Loucy (cell line): ENCODE data around the gene ASMTL.
A peak's percentile ranks its signal among the peaks of the same experiment; 100 is the strongest.

ENCODE experiments used
- H2AFZ ChIP-seq: fragments of 200-600 bp; sonication (generic); 2 replicates; pipeline ENCODE4 v1.6.0; 2016; ENCODE audit warnings: antibody characterized with exemption, mild to moderate bottlenecking, low read length, moderate library complexity
- H3F3A ChIP-seq: fragments of 200-600 bp; 2 replicates; pipeline ENCODE4 v1.6.0; 2016; ENCODE audit warnings: antibody characterized with exemption, low read depth, mild to moderate bottlenecking
- H3K27me3 ChIP-seq: fragments of 200-600 bp; sonication (generic); 2 replicates; pipeline ENCODE4 v1.6.1; 2014; ENCODE audit warnings: low read length, mild to moderate bottlenecking; ENCODE audit not compliant: insufficient read depth, poor library complexity, severe bottlenecking
- H3K36me3 ChIP-seq: fragments of 200-600 bp; sonication (generic); 2 replicates; pipeline ENCODE4 v1.6.1; 2016; ENCODE audit warnings: low read length; ENCODE audit not compliant: insufficient read depth
- H3K4me1 ChIP-seq: fragments of 200-600 bp; sonication (generic); 2 replicates; pipeline ENCODE4 v1.5.1; 2014; ENCODE audit warnings: low read length, mild to moderate bottlenecking; ENCODE audit not compliant: insufficient read depth, poor library complexity, severe bottlenecking
- H3K4me2 ChIP-seq: fragments of 200-600 bp; sonication (generic); 2 replicates; pipeline ENCODE4 v1.6.0; 2014; ENCODE audit warnings: antibody characterized with exemption, low read length, low read depth, mild to moderate bottlenecking; ENCODE audit not compliant: poor library complexity, severe bottlenecking
- H3K4me3 ChIP-seq: fragments of 200-600 bp; sonication (generic); 2 replicates; pipeline ENCODE4 v1.5.1; 2014; ENCODE audit warnings: low read length, mild to moderate bottlenecking, mixed read lengths; ENCODE audit not compliant: poor library complexity, severe bottlenecking
- H3K79me2 ChIP-seq: fragments of 200-600 bp; sonication (generic); 2 replicates; pipeline ENCODE4 v1.6.1; 2014; ENCODE audit warnings: low read length; ENCODE audit not compliant: insufficient read depth
- H3K9ac ChIP-seq: fragments of 200-600 bp; sonication (generic); 2 replicates; pipeline ENCODE4 v1.6.0; 2014; ENCODE audit warnings: mild to moderate bottlenecking, low read depth, low read length, moderate library complexity; ENCODE audit not compliant: poor library complexity, severe bottlenecking
- H3K9me2 ChIP-seq: fragments of 200-600 bp; sonication (generic); replicated peaks from 2 replicates; pipeline ENCODE4 v1.6.1; 2016; ENCODE audit warnings: low read depth, low read length, mixed read lengths
- H3K9me3 ChIP-seq: fragments of 200-600 bp; sonication (generic); 2 replicates; pipeline ENCODE4 v1.6.1; 2014; ENCODE audit warnings: mild to moderate bottlenecking, antibody characterized with exemption, low read length, low read depth; ENCODE audit not compliant: insufficient read depth
- H4K20me1 ChIP-seq: fragments of 200-600 bp; sonication (generic); 2 replicates; pipeline ENCODE4 v1.6.0; 2014; ENCODE audit warnings: antibody characterized with exemption, low read length, mild to moderate bottlenecking; ENCODE audit not compliant: insufficient read depth, poor library complexity, severe bottlenecking
- CTCF ChIP-seq: fragments of 200-600 bp; sonication (generic); conservative IDR thresholded peaks from 2 replicates; pipeline ENCODE4 v1.5.1; 2014; ENCODE audit warnings: mild to moderate bottlenecking, antibody characterized with exemption, low read length
- EZH2phosphoT487 ChIP-seq: fragments of 200-600 bp; IDR thresholded peaks from 2 replicates; pipeline ENCODE4 v1.6.1; 2018; ENCODE audit warnings: antibody characterized with exemption, mild to moderate bottlenecking, moderate library complexity, borderline replicate concordance

Gene ASMTL

GRCh38 chrX:1477229-1477628 lies 24.5 kb upstream of the ASMTL start:
- Histone ChIP-seq H3K4me1 (peaks cover 36% of the 10 kb centered on the region), H4K20me1 (peaks cover 14% of the 10 kb centered on the region), H3K79me2 (peaks cover 74% of the 10 kb centered on the region), H3F3A (peaks cover 2% of the 10 kb centered on the region; the same call in 1 of the 2 replicates), H3K9ac (no peak overlapping the region), H3K9me2 (no peaks in the 10 kb centered on the region), H3K36me3 (peaks cover 7% of the 10 kb centered on the region), H3K9me3 (no peaks in the 10 kb centered on the region), H3K4me3 (no peak overlapping the region), H2AFZ (no peak overlapping the region), H3K27me3 (no peaks in the 10 kb centered on the region), H3K4me2 (peak overlapping the region; percentile 35)
- TF ChIP-seq EZH2phosphoT487 (no peak), CTCF (no peak)

GRCh38 chrX:1476682-1477081 lies 24.0 kb upstream of the ASMTL start:
- Histone ChIP-seq H3K9me3 (no peaks in the 10 kb centered on the region), H2AFZ (no peak overlapping the region), H3K36me3 (peaks cover 7% of the 10 kb centered on the region), H3K27me3 (no peaks in the 10 kb centered on the region), H3K9me2 (no peaks in the 10 kb centered on the region), H3F3A (no peaks in the 10 kb centered on the region; the same call in 1 of the 2 replicates), H3K4me3 (no peak overlapping the region), H3K79me2 (peaks cover 80% of the 10 kb centered on the region), H4K20me1 (peaks cover 14% of the 10 kb centered on the region), H3K4me2 (no peak overlapping the region), H3K4me1 (peaks cover 36% of the 10 kb centered on the region), H3K9ac (no peak overlapping the region)
- TF ChIP-seq CTCF (no peak), EZH2phosphoT487 (no peak)

- Histone ChIP-seq H3K9ac (no peak overlapping the region), H3K4me1 (peaks cover 32% of the 10 kb centered on the region), H4K20me1 (peaks cover 16% of the 10 kb centered on the region), H3K9me2 (no peaks in the 10 kb centered on the region), H2AFZ (no peak overlapping the region), H3K79me2 (peaks cover 82% of the 10 kb centered on the region), H3F3A (no peaks in the 10 kb centered on the region), H3K9me3 (no peaks in the 10 kb centered on the region), H3K36me3 (peaks cover 7% of the 10 kb centered on the region), H3K4me2 (no peak overlapping the region), H3K27me3 (no peaks in the 10 kb centered on the region), H3K4me3 (no peak overlapping the region)
- TF ChIP-seq CTCF (no peak), EZH2phosphoT487 (no peak)
Observed at GRCh38 chrX:1475881-1476280, 23.2 kb upstream of the ASMTL start.
